Esophagus squamous epithelium (tissue), 4 donors: ENCODE measurements around the gene SYTL2.

Experiments
- CTCF ChIP-seq, 6 experiments: fragments of 450-650 bp in 4 of 6; fragments of 200-600 bp in 2 of 6; sonication (generic) in 2 of 6; IDR thresholded peaks; one replicate each; pipeline ENCODE4 v1.5.1; 2016 to 2019; ENCODE audit warnings: antibody characterized with exemption in 6 of 6, mild to moderate bottlenecking in 4 of 6, moderate library complexity in 4 of 6
- POLR2A ChIP-seq, 4 donors: fragments of 450-650 bp; IDR thresholded peaks; one replicate each; pipeline ENCODE4 v1.6.1; 2017; ENCODE audit warnings: antibody characterized with exemption in 4 of 4, mild to moderate bottlenecking in 4 of 4, moderate library complexity in 3 of 4

DNA sequence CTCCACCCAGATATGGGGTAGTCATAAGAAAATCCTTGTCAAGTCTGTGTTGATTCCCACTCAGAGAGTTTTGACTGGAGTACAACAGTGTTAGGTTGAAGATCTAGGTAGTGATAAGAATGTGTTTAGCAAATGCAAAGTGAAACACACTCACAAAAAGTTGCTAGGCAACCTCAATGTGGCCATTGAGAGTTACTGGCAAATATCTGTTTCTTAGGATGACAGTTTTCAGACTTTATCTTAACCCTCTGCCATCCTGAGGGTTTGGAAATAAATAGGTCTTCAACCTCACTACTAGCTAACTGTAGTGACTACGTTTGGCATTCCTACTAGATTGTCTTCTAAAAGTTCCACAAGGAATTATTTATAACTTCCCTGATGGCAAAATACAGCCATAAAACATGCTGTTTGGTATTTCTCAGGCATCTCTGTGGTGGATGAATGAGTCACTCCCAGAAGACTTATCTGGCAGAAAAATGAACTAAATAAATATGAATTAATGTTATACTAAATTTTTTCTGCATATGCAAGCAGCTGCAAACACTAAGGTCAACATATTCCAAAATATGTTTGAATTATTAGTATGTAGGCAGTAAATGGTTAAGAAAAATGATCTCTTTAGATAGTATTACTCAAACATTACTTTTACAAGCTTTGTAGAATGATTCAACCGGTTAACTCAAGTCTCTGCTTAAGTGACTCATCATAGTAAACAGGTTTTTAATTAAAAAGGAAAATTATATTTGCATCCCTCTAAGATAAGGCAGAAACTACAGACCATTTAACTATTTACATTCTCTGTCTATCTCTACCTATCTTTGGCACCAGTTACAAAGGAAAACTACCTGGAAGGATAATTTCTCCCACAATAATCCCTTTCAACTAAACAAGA, 17.1 kb upstream of the SYTL2 start:
- TF ChIP-seq CTCF (IDR thresholded peaks at IDR 0.05) (no peak), POLR2A (IDR thresholded peaks at IDR 0.05) (no peak)
